Astrocyte of the spinal cord (primary cell): Measurements from ENCODE around the gene RBM23.

Source experiments
- DNase-seq: peaks from one replicate; pipeline ENCODE4 v3.0.0; 2011; ENCODE audit warnings: low read depth, low spot score
- H3K4me3 ChIP-seq: 2 replicates; pipeline ENCODE4 v1.5.1; 2011; ENCODE audit warnings: low read depth, mild to moderate bottlenecking, low read length, moderate library complexity
- in situ Hi-C: cut with HindIII; loops from 2 replicates; pipeline ENCODE4 v1.10.0; 2017; ENCODE audit warnings: low sequenced_read_pairs
- TF ChIP-seq, protein P1 (sequence below): IDR thresholded peaks from 2 replicates; pipeline ENCODE4 v1.5.1; 2012; ENCODE audit warnings: low read depth, mild to moderate bottlenecking, low read length, inconsistent platforms

RBM23 gene

DNA sequence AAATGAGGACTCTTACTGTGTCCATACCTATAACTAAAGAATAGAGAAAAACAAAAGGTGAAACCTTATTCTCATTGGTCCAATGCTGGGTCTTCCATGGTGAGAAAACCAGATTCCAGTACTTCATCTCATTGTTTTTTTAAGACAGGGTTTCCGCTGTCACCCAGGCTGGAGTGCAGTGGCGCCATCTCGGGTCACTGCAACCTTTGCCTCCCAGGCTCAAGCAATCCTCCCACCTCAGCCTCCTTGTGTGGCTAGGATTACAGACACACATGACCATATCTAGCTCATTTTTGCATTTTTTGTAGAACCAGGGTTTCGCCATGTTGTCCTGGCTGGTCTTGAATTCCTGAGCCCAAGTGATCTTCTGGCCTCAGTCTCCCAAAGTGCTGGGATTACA lies 13.3 kb downstream of the RBM23 start:
- in situ Hi-C loops: no loop called here
- TF ChIP-seq, protein P1, sequence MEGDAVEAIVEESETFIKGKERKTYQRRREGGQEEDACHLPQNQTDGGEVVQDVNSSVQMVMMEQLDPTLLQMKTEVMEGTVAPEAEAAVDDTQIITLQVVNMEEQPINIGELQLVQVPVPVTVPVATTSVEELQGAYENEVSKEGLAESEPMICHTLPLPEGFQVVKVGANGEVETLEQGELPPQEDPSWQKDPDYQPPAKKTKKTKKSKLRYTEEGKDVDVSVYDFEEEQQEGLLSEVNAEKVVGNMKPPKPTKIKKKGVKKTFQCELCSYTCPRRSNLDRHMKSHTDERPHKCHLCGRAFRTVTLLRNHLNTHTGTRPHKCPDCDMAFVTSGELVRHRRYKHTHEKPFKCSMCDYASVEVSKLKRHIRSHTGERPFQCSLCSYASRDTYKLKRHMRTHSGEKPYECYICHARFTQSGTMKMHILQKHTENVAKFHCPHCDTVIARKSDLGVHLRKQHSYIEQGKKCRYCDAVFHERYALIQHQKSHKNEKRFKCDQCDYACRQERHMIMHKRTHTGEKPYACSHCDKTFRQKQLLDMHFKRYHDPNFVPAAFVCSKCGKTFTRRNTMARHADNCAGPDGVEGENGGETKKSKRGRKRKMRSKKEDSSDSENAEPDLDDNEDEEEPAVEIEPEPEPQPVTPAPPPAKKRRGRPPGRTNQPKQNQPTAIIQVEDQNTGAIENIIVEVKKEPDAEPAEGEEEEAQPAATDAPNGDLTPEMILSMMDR: no peak
- no peak overlapping the region for H3K4me3 ChIP-seq
- no peak for DNase-seq

DNA sequence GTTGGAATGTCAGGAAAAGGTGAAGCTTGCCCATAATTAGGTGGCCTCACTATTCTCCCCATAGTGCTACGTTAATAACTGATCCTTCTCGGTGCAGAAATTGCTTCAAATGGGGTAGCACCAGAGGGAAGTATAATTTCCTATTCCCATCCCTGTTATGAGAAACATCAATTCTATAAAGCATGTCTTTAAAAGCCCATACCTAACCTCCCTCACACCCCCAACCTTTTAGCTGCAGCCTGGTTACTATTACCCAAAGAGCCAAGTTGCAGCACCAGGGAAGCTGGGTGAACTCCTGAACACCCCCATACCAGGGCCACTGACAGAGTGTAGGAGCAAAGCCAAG lies 15.2 kb downstream of the RBM23 start:
- DNase-seq: no peak
- in situ Hi-C loops: no loop called here
- TF ChIP-seq, protein P1: no peak
- no peak overlapping the region for H3K4me3 ChIP-seq

DNA sequence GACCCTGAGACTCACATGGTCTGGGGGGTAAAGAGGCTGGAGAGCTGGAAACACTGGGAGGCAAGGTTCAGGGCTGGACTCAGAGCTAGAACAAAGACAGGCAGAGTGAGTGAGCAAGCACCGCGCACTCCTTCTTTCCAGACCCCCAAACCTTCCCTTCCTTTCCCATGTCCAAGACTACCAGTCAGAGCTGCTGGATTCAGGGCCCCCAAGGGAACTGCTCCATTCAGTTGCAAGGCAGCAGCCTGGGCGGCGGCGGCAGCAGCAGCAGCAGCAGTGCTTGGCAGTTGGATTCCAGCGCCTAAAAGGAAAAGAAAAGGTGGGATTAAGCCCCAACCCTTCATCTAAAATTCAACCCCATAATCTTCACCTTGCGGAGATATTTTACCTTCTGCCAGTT lies 17.1 kb downstream of the RBM23 start:
- TF ChIP-seq, protein P1: no peak
- in situ Hi-C loops: no loop called here
- H3K4me3 ChIP-seq: no peak overlapping the region
- DNase-seq: no peak

DNA sequence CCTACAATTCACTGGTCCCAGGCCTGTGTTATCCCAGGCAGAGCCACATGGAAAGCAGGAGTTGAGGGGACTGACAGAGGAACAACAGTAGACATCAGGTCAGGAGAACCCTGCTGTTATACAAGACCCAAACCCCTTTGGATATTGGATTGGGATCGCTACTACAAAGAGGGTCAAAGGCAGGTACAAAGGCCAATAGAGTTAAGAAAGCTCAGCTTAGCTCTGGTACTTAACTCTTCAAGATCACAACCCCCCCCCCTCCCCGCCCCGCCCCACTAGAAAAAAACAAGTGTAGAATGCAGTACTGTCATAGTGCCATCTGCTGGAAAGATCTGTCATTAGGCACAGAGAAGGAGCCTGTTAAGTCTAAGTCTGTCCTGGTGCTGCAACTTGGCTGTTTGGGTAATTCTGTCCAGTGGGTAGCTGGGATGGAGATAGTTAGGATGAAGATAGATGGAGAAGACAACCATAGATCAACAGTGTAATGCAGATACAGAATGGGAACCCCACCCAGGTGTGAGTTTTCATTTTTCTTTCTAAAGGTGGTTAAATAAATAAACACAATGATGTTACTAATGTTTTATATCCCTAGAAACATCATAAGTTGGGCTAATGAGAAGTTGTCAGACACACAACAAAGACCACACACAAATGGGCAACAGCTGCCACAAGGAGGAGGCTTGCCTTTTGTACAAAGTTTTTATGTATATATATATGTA lies 18.7 kb downstream of the RBM23 start:
- DNase-seq: peak; percentile 87
- no peak overlapping the region for H3K4me3 ChIP-seq
- in situ Hi-C loops: no loop called here
- TF ChIP-seq, protein P1: peak; percentile 75

DNA sequence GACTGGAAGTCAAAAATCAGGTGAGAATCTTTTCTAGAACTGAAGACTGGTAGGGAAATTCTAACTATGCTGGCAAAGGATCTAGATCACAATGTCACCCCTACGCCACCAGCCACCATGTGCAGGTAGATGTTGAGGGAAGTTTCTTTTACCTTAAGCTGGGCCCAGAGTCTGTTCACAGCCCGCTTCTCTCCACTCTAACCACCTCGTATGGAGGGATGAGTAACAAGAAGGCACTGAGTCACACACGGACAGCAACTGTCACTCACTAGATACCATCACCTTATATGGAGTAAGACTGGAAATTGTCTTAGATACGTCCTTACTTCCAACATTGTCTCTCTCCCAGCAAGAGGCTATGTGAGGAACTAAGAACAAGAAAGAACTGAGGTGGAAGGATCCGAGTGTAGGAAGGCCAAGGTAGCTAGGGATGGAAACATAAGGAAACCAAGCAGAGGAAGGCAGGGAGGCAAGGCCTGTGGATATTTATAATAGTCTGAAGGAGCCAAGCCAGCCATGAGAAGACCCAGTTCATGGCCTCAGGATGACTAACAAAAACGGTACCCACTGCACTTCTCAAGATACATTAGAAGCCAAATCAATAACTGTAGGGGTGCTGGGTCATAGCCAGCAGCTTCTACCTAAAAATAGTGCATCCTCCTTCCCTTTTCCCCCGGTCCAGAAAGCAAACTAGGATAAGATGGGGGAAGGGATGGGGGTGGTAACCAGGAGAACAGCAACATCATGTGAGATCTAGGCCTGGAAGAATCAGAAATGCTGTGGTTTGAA lies 20.5 kb downstream of the RBM23 start:
- in situ Hi-C loops: no loop called here
- peak; percentile 74 for DNase-seq

DNA sequence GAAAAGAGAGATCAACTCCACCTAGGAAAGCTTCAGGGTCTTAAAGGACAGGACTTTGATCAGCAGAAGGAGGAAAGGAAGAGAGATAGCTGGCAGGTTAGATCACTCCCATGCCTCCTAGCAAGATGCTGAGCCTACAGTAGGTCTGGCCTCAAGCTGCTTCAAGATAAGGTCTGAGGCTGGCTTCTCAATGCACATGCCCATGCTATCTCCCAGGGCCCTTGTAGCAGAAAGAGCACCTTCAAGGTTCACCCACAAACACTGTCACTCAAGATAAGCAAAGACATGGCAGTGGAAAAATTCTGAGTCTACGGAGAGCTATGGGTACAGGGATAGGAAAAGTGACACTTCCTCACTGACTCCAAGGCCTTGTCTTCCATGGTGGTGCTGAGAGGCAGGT lies 21.6 kb downstream of the RBM23 start:
- in situ Hi-C loops: no loop called here
- no peak for DNase-seq
- H3K4me3 ChIP-seq: no peak overlapping the region
- TF ChIP-seq, protein P1: no peak

More for the DNA sequence above, 20.5 kb downstream of the RBM23 start:
- H3K4me3 ChIP-seq: no peak overlapping the region
- TF ChIP-seq, protein P1: no peak
